Measurements from ENCODE around the gene GABBR1. TPM values are rescaled to one million over a fixed set of nuclear protein-coding genes. Genes with fewer than 3 reads are reported as not detected.

GABBR1 gene
- total RNA-seq = 4.4 and 4.8 TPM in 2 replicates

GRCh38 chr6:29632789-29633533 lies at the start of gene GABBR1:
GABBR1 (minus strand) TSS chr6:29633183; CDS start chr6:29632385, 798 bp downstream.

GRCh38 chr6:29680904-29681303 lies 47.9 kb upstream of the GABBR1 start, which contains the start of gene ZFP57:
ZFP57 (minus strand) TSS chr6:29681152; CDS start chr6:29677003, 4,149 bp downstream.

GRCh38 chr6:29656798-29657197 lies 23.8 kb upstream of the GABBR1 start, which contains the start of gene MOG:
MOG (plus strand) TSS chr6:29657092; CDS start chr6:29657210, 118 bp downstream.

GRCh38 chr6:29584821-29585220 lies 48.2 kb downstream of the GABBR1 start, which contains the start of gene OR2H2:
OR2H2 (plus strand) TSS chr6:29585121; CDS start chr6:29587945, 2,824 bp downstream.

GRCh38 chr6:29559524-29560287 lies 73.3 kb downstream of the GABBR1 start, which contains the start of gene UBD:
UBD (minus strand) TSS chr6:29559732; CDS start chr6:29559701, 31 bp downstream.

Other genes with a start within 250 kb of the GABBR1 start
- not detected in 2 replicates for gene OR12D2, start 237.6 kb downstream of the GABBR1 start, total RNA-seq
- gene OR12D1, start 218.3 kb downstream of the GABBR1 start, total RNA-seq = not detected in 2 replicates
- gene OR10C1, start 193.9 kb downstream of the GABBR1 start, total RNA-seq = not detected in 2 replicates
- gene OR11A1, start 176.1 kb downstream of the GABBR1 start, total RNA-seq = not detected in 2 replicates
- not detected in 2 replicates for gene OR2H1, start 176.0 kb downstream of the GABBR1 start, total RNA-seq
- gene MAS1L, start 145.2 kb downstream of the GABBR1 start, total RNA-seq = not detected in 2 replicates
- gene UBD, start 73.5 kb downstream of the GABBR1 start, total RNA-seq = not detected in 2 replicates
- gene OR2H2, start 48.1 kb downstream of the GABBR1 start, total RNA-seq = not detected in 2 replicates
- gene MOG, start 23.9 kb upstream of the GABBR1 start, total RNA-seq = not detected in 2 replicates
- gene ZFP57, start 48.0 kb upstream of the GABBR1 start, total RNA-seq = 0.42 and 1.3 TPM in 2 replicates
- 1.3 and 1.8 TPM in 2 replicates for gene HLA-F, start 90.3 kb upstream of the GABBR1 start, total RNA-seq
- gene HLA-G, start 194.6 kb upstream of the GABBR1 start, total RNA-seq = 5.9 and 9.1 TPM in 2 replicates

All from airway epithelial cell (primary cell).